ENCODE data around the gene MCC. TPM values are rescaled to one million over a fixed set of nuclear protein-coding genes. Genes with fewer than 3 reads are reported as not detected.

Gene MCC
- total and polyA plus RNA-seq, 2 donors (not counting 1 experiment from before 2014, with no cell fraction given), result 0.09 to 0.32 TPM

DNA sequence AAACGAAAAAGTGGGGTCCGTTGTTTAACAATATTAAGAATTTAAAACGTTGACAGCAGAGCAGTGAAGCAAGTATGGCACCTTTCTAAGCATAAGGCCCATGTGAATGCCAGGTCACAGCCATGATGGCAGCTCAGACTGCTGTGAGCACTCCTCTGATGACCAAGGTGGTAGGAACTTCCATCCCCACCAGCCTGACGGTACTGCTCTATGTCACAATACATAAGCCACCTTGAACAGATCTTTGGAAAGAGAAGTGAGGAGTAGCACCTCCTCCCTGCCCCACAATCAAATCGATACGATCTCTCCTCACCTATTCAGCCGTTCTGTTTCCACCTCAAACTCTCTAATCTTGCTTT, 405.7 kb downstream of the MCC start:
- H3K27ac Mint-ChIP-seq, result no peak overlapping the region
- Histone ChIP-seq H3K4me1 (ENCODE audit: control insufficient read depth in 2 of 2, insufficient read depth in 2 of 2, low read length in 2 of 2) (no peaks in the 10 kb centered on the region), H4K20me1 (ENCODE audit: control insufficient read depth, insufficient read depth, low read length, poor library complexity, severe bottlenecking) (no peaks in the 10 kb centered on the region), H3K27me3 (replicated peaks in 1 of 4; ENCODE audit: control extremely low read depth in 1 of 4, control insufficient read depth in 3 of 4, insufficient read depth in 4 of 4, low read length in 3 of 4) (no peaks in the 10 kb centered on the region), H3K9me3 (ENCODE audit: control extremely low read depth in 1 of 3, control insufficient read depth in 2 of 3, insufficient read depth in 1 of 3, low read length in 2 of 3) (no peaks in the 10 kb centered on the region), H3K79me2 (ENCODE audit: control insufficient read depth, insufficient read depth, low read length) (no peaks in the 10 kb centered on the region), H3K36me3 (replicated peaks in 1 of 2; ENCODE audit: control extremely low read depth in 1 of 2, control insufficient read depth in 1 of 2, extremely low read depth in 1 of 2, insufficient read depth in 2 of 2, low read length in 1 of 2) (no peaks in the 10 kb centered on the region), H2AFZ (ENCODE audit: insufficient read depth, low read depth, low read length, poor library complexity, severe bottlenecking) (no peak overlapping the region), H3K4me2 (replicated peaks; ENCODE audit: low read depth, low read length, poor library complexity, severe bottlenecking) (no peak overlapping the region), H3K9ac (ENCODE audit: low read length) (no peak overlapping the region), H3K27ac (ENCODE audit: low read length in 2 of 2) (no peak overlapping the region), H3K4me3 (ENCODE audit: control extremely low read depth in 1 of 5, extremely low read depth in 1 of 5, insufficient read depth in 1 of 5, low read depth in 2 of 5, low read length in 4 of 5) (no peak overlapping the region)
- H3K4me1 Mint-ChIP-seq, result no peaks in the 10 kb centered on the region
- CTCF ChIA-PET, result no interaction called here
- ATAC-seq (ENCODE audit: low read depth) (no peak), DNase-seq (no peak)
- WGBS (ENCODE audit: insufficient coverage), result 85% methylated on average over 4 of the region's 7 CpGs
- no peak overlapping the region for H3K4me3 Mint-ChIP-seq
- H3K9me3 Mint-ChIP-seq (ENCODE audit: insufficient read depth), result no peaks in the 10 kb centered on the region
- TF ChIP-seq, protein P1, sequence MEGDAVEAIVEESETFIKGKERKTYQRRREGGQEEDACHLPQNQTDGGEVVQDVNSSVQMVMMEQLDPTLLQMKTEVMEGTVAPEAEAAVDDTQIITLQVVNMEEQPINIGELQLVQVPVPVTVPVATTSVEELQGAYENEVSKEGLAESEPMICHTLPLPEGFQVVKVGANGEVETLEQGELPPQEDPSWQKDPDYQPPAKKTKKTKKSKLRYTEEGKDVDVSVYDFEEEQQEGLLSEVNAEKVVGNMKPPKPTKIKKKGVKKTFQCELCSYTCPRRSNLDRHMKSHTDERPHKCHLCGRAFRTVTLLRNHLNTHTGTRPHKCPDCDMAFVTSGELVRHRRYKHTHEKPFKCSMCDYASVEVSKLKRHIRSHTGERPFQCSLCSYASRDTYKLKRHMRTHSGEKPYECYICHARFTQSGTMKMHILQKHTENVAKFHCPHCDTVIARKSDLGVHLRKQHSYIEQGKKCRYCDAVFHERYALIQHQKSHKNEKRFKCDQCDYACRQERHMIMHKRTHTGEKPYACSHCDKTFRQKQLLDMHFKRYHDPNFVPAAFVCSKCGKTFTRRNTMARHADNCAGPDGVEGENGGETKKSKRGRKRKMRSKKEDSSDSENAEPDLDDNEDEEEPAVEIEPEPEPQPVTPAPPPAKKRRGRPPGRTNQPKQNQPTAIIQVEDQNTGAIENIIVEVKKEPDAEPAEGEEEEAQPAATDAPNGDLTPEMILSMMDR (IDR thresholded peaks at IDR 0.05), result no peak
- TF ChIP-seq EZH2 (IDR thresholded peaks at IDR 0.05; ENCODE audit: borderline replicate concordance, insufficient read depth, low read depth, low read length, poor library complexity, severe bottlenecking), result no peak
- POLR2A ChIA-PET, result no interaction called here
- intact Hi-C loops (cut with micrococcal nuclease), result no loop called here
- H3K27me3 Mint-ChIP-seq, result peaks cover 9% of the 10 kb centered on the region

DNA sequence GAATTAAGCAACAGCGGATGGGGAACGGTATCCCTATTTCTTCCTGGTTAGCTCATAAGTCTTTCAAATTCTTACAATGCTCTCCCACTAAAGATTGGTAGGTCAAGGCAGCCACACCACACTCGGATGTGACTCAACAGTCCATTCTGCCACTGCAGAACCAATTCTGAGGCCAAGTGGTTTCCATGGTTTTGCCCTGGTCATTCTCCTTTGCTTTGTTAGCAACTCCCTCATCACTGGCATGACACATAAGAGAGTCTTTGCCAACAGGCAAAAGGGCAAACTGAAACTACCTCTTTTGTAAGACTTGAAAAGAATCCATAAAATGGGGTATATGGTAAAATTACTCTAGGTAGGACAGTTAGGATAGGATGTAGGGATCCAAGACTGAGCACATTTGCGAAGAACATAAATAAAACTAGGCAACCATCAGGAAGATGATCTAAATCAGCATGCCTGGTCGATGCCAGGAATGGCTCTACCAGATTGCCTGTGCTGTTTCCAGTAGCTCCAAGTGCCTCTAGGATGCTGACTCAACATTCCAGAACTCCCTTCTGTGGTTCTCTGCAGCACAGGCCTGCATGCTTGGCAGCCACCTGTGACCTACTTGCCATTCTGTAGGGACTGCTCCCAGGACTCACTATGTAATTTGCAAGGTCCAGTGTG, 406.2 kb downstream of the MCC start:
- H4K20me1 ChIP-seq (ENCODE audit: control insufficient read depth, insufficient read depth, low read length, poor library complexity, severe bottlenecking), result no peaks in the 10 kb centered on the region
- no peak overlapping the region for H3K4me3 Mint-ChIP-seq
- H2AFZ ChIP-seq (ENCODE audit: insufficient read depth, low read depth, low read length, poor library complexity, severe bottlenecking), result no peak overlapping the region
- peaks cover 14% of the 10 kb centered on the region for H3K27me3 Mint-ChIP-seq
- no peaks in the 10 kb centered on the region for H3K9me3 ChIP-seq (ENCODE audit: control extremely low read depth in 1 of 3, control insufficient read depth in 2 of 3, insufficient read depth in 1 of 3, low read length in 2 of 3)
- no peak overlapping the region for H3K27ac Mint-ChIP-seq
- ATAC-seq (ENCODE audit: low read depth) (no peak), DNase-seq (no peak)
- H3K4me3 ChIP-seq (ENCODE audit: control extremely low read depth in 1 of 5, extremely low read depth in 1 of 5, insufficient read depth in 1 of 5, low read depth in 2 of 5, low read length in 4 of 5), result no peak overlapping the region
- H3K36me3 ChIP-seq (replicated peaks in 1 of 2; ENCODE audit: control extremely low read depth in 1 of 2, control insufficient read depth in 1 of 2, extremely low read depth in 1 of 2, insufficient read depth in 2 of 2, low read length in 1 of 2), result no peaks in the 10 kb centered on the region
- H3K4me1 Mint-ChIP-seq, result no peaks in the 10 kb centered on the region
- CTCF ChIA-PET, result no interaction called here
- no peak overlapping the region for H3K27ac ChIP-seq (ENCODE audit: low read length in 2 of 2)
- no peak overlapping the region for H3K9ac ChIP-seq (ENCODE audit: low read length)
- no peaks in the 10 kb centered on the region for H3K27me3 ChIP-seq (replicated peaks in 1 of 4; ENCODE audit: control extremely low read depth in 1 of 4, control insufficient read depth in 3 of 4, insufficient read depth in 4 of 4, low read length in 3 of 4)
- 93% methylated on average over 5 of the region's 5 CpGs for WGBS (ENCODE audit: insufficient coverage)
- TF ChIP-seq, protein P1 (IDR thresholded peaks at IDR 0.05), result no peak
- no peak for TF ChIP-seq EZH2 (IDR thresholded peaks at IDR 0.05; ENCODE audit: borderline replicate concordance, insufficient read depth, low read depth, low read length, poor library complexity, severe bottlenecking)
- H3K9me3 Mint-ChIP-seq (ENCODE audit: insufficient read depth), result no peaks in the 10 kb centered on the region
- POLR2A ChIA-PET, result no interaction called here
- no peaks in the 10 kb centered on the region for H3K4me1 ChIP-seq (ENCODE audit: control insufficient read depth in 2 of 2, insufficient read depth in 2 of 2, low read length in 2 of 2)
- H3K79me2 ChIP-seq (ENCODE audit: control insufficient read depth, insufficient read depth, low read length), result no peaks in the 10 kb centered on the region
- H3K4me2 ChIP-seq (replicated peaks; ENCODE audit: low read depth, low read length, poor library complexity, severe bottlenecking), result no peak overlapping the region
- intact Hi-C loops (cut with micrococcal nuclease), result no loop called here

Data from B cell (primary cell).